Right renal cortex interstitium (tissue), 3 donors: ENCODE data around the gene RPTOR. TPM values are rescaled to one million over a fixed set of nuclear protein-coding genes. Genes with fewer than 3 reads are reported as not detected.

Experiments
- DNase-seq, 3 donors: peaks; one replicate each; pipeline ENCODE4 v3.0.0-alpha.2; 2013; ENCODE audit warnings: low read depth in 3 of 3, low spot score in 2 of 3
- polyA plus RNA-seq, 3 donors: library from polyadenylated mRNA; unstranded; fragments of 120-200 nt; gene quantifications; one replicate each; pipeline ENCODE4 v1.2.1, GENCODE V29; 2013; ENCODE audit not compliant: insufficient read length in 3 of 3

The RPTOR gene
- polyA plus RNA-seq, 3 donors: 16.7 to 18.7 (median 17.1) TPM

DNA sequence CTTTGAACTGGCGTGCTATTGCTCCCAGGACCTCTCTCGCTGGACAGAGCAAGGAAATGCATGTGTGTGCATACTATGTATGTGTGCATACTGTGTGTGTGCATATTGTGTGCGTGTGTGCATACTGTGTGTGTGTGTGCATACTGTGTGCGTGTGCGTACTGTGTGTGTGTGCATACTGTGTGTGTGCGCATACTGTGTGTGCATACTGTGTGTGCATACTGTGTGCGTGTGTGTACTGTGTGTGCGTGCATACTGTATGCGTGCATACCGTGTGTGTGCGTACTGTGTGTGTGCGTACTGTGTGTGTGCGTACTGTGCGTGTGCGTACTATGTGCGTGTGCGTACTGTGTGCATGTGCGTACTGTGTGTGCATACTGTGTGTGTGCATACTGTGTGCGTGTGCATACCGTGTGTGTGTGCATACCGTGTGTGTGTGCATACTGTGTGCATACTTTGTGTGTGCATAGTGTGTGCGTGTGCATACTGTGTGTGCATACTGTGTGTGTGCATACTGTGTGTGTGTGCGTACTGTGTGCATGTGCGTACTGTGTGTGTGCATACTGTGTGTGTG is 89.4 kb downstream of the RPTOR start:
- no peak for DNase-seq

DNA sequence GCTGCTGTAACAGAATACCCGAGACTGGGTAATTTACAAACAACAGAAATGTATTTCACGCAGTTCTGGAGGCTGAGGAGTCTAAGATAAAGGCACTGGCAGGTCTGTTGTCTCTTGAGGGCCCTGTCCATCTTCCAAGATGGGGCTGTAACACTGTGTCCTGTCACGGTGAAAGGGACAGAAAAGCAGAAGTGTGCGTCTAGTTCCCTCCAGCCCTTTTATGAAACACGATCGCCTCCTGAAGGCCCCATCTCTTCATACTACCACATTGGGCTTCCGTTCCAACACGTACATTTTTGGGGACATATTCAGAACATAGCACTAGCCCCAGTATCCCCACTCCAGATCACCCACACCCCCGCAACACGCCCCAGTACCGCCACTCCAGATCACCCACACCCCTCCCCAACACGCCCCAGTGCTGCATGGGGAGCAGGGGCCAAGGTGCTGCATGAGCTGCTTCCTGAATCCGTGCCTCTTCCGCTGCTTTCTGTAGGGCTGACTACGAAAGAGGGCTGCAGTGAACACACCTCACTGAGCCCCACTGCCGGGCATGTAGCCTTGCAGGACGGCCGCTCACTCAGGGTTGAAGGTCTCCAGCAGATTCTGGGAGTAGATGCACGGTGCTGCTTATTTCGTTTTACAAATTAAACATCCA is 91.9 kb downstream of the RPTOR start:
- no peak for DNase-seq

DNA sequence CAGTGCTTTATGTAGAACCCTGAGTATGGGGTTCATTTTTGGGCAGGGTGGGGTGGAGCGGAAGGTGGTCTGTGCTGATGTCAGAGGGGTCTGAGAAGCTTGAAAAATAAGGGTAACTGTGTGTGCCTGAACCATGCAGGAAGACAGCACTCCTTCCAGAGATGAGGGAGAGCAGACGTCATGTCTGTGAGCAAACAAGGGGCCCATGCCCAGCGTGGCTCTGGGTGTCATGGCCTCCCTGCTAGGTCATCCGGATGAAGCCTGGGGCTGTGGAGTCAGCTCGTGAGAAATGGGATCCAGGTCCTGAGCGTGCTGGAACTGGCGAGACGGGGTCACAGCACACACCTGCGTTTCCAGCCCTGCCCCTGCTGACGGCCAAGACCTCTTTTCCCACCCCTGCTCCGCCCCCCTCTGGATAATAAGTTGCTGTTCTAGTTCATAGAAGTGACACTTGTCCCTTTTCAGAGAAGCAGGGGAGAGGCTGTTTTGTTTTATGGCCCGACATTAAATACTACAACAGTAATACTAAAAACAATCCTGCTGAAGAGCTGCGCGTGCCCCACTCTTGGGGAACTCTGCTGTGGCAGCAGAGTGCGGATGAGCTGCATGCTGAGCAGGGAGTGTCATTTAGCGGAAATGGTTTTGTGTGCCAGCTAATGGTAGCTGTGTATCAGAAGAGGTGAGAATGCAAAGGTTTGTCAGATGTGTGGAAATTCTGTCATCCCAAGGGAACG is 92.6 kb downstream of the RPTOR start:
- DNase-seq: no peak

DNA sequence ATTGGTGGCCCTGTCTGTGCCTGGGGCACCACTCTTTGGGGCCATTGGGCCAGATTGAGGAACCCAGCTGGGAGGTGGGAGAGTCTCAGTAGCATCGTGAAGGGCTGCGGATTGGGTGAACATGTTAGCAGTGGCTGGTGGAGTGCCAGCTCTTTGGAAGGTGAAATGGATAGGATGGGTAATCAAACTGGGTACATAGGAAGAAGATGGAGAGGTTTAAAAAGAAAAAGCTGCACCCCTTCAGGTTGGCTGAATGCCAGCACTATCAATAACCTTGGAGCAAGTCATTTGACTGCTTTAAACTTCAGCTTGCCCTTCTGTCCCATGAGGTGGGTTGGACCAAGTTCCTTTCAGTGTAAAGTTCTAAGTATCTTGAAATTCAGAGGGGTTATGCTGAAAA is 95.0 kb downstream of the RPTOR start:
- no peak for DNase-seq

DNA sequence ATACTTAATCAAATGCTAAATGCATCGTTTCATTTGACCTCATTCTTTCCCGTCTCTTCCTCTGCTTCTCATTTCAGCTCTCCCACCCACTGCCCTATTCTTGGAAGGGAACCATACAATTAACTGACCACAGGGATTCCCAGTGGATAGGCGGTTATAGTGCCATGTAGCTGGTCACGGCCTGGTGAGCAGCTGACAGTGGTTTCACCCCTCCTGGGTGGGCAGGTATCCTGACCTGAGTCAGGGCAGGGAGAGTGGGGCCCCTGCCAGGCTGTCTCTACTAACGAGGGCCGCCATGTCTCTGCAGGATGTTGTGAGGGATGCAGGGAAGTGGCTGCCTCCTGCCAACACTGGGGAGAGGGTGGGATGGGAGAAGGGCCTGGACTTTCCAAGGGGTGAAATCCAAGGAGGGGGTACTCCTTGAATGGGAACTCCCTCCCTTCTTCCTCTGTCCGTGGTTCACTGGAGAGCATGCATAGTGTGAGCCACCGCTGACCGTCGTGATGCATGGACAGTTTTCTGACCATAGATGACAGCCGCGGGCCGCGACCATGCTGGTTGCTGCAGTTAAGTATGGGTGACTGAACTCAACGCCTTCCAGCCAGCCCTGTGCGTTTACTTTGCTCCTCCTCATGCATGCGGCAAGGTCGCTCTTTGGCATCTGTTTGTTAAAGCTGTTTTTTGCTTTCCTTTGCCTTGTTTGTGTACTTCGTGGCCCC is 95.9 kb downstream of the RPTOR start:
- DNase-seq: no peak

DNA sequence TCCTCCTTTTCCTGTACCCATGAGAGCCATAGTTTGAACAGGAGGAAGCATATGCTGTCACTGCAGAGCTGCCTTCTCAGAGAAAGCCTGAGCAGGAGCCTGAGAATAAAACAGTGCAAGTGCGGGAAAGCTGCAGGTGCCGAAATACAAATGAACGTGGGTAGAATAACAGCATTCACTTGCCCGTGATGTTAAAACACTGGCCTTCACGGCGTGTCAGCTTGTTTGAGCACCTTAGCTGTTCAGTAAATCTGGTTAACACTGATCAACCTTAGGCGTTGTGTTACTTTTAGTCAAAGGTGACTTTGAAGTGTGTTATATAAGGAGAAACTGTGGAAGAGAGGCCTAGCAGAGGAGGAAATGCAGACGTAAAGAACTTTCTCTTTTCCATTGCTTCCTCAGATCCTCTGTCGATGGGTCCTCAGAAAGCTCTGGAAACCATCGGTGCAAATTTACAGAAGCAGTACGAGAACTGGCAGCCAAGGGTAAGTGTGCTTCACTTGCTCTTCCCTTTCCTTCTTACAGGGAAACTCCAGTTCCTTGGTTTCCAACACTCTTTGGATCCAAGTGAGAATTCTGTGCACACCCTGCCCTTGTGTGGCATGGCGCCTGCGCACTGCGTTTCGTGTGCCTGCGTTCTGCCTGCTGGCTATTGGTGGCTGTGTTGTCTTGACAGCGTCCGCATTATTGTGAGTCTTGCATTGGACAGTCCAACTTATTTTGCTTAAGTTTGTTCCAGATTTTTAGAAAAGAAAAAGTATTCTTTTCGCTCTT is 98.9 kb downstream of the RPTOR start:
- DNase-seq: no peak

DNA sequence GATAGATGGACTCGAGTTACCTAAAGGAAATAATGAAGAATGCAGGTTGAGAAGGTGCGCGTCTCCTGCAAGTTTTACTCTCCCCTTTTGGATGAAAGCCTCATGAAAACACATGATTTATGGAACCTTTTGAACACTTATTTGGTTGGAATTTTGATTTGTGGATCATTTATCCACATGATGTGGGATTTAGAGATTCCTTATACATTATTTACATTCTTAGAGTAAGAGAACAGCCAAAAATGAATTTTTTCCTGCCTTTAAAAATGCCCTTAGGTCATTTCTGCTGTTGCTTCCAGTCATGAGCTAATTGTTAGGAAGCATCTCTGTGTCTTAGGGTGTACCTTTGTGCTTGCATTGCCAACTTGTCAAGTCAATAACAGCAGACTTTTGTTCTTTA is 99.9 kb downstream of the RPTOR start:
- DNase-seq: no peak

DNA sequence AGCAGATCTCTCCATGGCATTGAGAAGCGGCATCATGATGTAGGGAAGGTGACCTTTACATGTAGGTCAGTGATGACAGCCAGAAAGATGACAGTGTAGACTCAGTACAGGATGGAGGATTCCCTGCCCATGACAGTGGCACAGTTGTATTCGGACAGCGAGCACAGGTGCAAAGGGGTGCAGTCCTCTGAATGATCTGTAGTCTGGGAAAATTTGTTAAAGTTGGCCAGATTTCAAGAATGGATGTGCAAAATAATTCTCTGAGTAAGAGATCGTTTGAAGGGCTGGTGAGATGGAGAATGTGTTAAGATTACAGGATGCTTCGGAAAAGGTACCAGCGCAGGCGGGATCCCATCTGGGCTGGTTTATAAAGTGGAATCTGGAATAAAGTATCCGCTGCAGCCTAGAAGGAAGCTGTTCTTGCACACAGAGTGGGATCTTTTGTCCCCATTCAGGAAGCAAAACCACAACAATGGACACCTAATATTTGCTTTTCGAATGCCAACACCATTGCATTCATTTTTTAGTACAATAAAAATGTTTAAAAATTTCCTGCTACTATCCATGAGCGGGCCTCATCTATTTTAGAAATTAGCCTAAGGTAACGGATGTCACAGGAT is 101.2 kb downstream of the RPTOR start:
- no peak for DNase-seq

DNA sequence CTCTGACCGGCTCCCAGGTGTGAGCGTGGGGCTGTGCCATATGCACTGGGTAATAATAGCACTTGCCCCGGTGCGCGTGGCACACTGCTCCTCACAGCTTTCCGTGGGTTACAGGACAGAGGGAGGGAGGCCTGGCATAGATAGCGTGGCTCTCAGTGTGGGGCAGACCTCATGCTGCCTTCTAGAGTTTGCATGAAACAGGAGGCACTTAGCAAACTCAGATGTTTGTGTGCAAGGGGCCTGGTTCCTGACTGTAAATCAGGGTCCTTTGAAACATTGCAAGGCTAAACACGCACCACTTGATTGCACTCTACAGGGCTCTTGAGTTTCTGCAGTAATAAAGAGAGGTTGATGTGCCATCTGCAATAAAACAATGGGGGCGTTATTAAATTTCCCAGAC is 101.7 kb downstream of the RPTOR start:
- no peak for DNase-seq

DNA sequence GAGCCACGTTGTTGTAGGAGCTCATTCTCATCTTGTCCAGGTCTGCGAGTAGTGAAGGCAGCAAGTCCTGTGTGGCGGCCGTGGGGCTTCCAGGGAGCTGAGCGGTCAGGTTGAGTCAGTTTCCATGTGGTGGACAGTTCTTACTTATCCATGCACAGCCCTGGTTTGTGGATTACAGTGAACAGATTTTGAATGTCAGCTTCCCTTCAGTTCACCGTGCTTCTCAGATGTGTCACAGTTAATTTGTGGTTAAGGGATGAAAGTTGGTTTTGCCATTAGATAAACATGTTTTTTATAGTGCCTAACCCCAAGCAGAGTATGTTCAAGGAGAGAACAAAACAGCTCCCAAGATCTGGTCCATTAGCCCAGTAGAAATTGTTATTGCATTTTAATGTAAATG is 103.1 kb downstream of the RPTOR start:
- DNase-seq: no peak

DNA sequence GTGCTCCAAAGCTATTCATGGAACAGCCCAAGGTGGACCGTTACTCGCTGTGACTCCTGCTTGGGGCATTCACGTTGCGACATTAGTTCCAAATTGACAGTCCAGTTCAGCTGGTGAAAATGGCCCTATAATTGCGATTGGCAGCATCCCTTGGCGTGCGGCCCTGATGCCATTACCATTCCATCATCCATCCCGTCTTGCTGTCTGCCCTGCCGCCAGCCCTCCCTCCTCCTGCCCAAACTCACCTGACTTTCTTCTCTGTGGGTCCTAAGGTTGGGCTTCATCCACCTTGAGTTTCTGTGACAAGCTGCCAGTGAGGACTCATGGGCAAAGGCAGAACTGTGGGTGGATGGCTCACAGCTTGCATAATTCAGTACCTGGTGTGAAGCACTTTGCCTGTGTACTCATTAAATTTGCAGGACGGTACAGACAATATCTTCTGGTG is 104.6 kb downstream of the RPTOR start:
- no peak for DNase-seq

DNA sequence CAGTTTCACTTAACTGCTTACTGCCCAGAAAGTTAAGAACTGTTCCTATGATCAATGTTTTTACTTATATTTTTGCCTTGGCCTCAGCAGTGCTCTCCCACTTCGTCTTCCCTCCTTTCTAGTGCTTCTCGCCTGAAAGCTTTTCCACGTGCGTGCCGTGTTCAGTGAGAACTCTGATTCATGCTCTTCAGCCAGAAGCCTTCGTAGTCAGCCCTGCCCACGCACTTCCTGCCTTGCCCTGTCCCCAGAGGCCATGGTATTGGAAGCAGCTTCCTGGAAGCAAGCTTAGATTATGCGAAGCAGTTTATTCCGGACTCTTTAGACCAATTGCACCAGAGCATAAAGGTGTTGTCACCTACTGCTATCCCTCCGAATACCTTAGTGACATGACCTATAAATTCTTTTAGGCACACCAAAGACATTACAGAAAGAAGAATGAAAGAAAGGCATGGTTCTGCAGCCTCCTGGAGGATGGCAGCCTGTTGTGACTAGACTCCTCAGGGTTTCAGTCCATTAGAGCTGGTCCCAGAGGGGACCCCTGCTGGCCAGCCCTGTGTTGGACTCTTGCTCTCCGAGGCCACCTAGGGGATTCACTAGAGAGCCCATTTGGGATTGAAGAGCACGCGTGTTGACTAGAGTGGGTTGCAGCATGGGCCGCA is 105.2 kb downstream of the RPTOR start:
- DNase-seq: no peak

DNA sequence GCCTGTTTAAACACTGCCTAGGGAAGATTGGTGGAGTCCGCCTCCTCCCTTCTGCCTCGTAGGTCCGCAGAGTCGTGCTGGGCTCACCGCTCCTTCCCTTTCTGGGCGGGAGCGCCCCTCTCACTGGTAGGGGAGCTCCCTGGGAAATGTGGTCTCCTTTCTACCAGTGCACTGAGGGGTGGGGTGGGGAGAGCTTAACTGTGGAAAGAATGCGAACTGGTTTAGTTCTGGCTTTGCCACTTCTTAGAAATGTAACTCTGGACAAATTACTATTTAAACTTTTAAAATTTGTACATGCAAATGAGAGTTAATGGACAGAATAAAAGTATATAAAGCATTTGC is 105.7 kb downstream of the RPTOR start:
- DNase-seq: no peak

DNA sequence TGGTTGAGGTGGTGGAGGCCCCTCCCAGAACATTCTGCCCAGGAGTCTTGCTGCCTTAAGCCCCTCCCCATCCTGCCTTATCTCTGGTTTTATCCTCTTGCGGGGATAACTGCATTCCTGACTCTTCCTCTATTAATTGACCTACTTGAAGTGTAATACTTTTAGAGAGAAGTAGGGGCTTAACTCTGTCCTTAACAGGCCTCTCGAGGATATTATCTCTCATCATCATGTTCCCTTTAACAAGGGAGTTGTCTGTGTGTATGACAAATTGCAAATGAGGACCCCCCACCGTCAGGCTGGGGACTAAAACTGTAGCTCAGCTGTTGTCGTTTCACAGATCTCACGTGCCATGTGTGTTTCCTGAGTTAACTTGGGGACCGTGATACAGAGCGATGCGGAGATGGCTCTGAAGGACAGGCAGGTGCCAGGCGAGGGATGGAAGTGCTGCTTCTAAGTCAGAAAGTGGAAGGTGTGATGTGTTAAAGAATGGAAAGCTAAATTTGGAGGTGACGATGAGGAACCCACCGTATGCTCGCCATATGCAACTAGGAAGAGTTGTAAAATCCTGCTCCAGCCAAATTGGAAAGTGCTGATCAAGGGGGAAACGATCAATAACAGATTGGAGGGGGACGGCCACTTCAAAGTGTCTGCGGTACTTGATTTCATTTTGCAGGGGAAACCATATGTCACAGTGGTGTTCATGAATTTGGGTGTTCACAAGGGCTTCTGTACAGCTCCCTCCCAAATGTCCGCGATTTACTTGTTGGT is 106.3 kb downstream of the RPTOR start:
- no peak for DNase-seq

DNA sequence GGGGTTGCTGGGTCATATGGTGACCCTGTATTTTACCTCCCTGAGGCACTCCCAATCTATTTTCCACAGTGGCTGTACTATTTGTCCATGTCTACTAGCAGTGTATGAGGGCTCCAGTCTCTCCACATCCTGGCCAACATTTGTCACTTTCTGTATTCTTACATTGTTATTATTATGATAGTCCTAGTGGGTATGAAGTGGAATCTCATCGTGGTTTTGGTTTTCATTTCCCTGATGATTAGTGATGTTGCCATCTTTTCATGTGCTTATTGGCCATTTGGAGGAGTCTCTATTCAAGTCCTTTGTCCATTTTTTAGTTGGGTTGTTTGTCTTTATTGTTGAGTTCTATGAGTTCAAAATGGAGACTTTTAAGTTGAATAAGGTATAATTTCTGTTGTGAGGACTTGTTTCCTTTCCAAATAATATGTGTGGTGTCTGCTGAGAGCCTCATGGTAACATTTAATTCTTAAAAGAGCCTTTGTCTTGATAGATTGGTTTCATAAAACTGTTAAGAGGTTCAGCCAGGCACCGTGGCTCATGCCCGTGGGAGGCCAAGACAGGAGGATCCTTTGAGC is 108.2 kb downstream of the RPTOR start:
- no peak for DNase-seq

DNA sequence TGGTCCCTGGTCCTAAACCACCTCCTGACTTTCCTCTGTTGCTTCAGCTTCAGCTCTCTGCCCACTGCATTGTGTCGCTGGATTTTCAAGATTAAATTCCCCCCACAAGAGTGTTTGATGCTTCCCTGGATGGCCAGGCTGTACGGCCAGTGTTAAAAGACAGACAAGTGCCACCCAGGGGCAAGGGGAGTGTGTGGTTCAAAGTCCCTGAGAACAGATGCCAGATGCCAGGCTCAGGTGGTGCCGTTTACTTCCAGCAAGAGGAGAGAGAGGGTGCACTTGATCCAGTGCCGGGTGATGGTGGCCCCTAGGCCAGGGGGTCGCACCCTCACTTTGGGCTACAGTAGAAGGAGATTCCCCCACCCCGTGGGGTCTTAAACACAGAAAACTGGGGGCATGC is 109.2 kb downstream of the RPTOR start:
- no peak for DNase-seq

DNA sequence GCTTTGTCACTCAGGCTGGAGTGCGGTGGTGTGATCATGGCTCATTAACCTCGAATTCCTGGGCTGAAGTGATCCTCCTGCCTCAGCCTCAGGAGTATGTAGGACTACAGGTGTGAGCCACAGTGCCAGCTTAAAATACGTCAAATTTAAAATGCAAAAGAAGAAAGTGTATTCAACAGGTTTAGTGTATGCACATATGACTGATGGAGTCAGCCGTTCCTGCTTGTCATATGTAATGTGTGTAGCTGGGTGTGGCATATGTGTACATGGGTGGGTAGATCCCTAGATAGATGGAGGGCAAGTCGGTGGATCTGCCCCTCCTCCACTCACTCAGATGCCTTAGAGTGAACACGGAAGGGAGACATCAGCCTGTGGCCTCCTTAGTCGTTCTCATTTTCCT is 111.0 kb downstream of the RPTOR start:
- no peak for DNase-seq

DNA sequence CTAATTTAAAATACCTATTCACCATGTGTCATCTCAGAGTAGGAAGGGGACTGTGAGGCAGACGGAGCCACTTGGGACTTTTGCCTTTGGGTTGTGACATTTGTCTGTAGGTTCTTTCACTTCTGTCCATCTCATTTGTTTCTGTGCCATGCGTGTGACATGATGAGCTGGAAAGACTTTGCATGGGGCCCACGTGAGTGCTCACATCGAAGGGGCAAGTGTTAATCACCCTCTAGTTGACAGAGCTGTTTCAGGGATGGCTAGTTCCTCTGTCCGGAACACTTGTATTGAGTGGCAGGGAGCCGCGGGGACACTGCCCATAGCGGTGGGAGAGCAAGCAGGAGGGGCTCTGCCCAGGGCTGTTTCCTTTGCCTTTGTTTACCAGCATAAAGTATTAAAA is 112.0 kb downstream of the RPTOR start:
- DNase-seq: no peak

DNA sequence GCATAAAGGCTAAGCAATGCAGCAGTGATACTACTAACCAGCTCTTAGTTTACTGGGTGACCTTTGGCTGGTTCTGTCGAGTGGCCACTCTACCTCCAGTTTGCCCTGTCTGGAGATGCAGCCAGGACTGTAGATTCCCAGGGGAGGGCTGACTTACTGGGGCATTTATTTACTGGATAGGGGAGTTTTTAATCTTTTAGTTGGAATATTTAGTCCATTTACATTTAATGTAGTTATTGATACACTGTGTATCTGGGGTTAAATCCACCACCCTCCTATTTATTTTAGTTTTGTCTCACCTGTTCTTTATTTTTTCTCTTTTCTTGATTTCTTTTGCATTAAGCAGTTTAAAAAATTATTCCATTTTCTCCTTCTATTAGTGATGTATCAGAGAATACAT is 112.9 kb downstream of the RPTOR start:
- no peak for DNase-seq
